ENCODE results near the gene PTGDR2. TPM values are rescaled to one million over a fixed set of nuclear protein-coding genes. Genes with fewer than 3 reads are reported as not detected.
A peak's percentile ranks its signal among the peaks of the same experiment; 100 is the strongest.

The PTGDR2 gene
- total RNA-seq, 1 donor from 2014 or later: 0.12 TPM

DNA sequence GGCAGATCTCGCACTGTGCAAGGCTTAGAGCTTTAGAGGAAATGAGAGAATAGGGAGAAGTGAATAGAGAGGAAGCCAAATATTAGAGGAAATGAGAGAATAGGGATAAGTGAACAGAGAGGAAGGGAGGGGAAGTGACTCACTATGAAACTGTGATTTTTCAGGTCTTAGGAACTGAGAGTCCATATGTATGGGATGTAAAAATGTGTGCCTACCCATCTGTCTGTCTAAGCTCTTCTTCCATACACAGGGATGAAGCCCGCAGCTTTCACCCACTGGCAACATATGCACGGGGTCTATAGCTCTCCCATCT lies 20.3 kb downstream of the PTGDR2 start:
- H3K27me3 Mint-ChIP-seq (ENCODE audit: low read depth): peaks cover 32% of the 10 kb centered on the region
- TF ChIP-seq, protein P1, sequence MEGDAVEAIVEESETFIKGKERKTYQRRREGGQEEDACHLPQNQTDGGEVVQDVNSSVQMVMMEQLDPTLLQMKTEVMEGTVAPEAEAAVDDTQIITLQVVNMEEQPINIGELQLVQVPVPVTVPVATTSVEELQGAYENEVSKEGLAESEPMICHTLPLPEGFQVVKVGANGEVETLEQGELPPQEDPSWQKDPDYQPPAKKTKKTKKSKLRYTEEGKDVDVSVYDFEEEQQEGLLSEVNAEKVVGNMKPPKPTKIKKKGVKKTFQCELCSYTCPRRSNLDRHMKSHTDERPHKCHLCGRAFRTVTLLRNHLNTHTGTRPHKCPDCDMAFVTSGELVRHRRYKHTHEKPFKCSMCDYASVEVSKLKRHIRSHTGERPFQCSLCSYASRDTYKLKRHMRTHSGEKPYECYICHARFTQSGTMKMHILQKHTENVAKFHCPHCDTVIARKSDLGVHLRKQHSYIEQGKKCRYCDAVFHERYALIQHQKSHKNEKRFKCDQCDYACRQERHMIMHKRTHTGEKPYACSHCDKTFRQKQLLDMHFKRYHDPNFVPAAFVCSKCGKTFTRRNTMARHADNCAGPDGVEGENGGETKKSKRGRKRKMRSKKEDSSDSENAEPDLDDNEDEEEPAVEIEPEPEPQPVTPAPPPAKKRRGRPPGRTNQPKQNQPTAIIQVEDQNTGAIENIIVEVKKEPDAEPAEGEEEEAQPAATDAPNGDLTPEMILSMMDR (IDR thresholded peaks at IDR 0.05): no peak
- peaks cover 12% of the 10 kb centered on the region for H3K4me1 Mint-ChIP-seq (ENCODE audit: low read depth)
- no peaks in the 10 kb centered on the region for H3K36me3 Mint-ChIP-seq (ENCODE audit: low read depth)
- H3K9me3 Mint-ChIP-seq (ENCODE audit: low read depth): no peaks in the 10 kb centered on the region
- H3K4me3 Mint-ChIP-seq (ENCODE audit: unreplicated experiment): no peak overlapping the region
- DNase-seq (ENCODE audit: low spot score): no peak
- no peak overlapping the region for H3K27ac Mint-ChIP-seq (ENCODE audit: unreplicated experiment)

DNA sequence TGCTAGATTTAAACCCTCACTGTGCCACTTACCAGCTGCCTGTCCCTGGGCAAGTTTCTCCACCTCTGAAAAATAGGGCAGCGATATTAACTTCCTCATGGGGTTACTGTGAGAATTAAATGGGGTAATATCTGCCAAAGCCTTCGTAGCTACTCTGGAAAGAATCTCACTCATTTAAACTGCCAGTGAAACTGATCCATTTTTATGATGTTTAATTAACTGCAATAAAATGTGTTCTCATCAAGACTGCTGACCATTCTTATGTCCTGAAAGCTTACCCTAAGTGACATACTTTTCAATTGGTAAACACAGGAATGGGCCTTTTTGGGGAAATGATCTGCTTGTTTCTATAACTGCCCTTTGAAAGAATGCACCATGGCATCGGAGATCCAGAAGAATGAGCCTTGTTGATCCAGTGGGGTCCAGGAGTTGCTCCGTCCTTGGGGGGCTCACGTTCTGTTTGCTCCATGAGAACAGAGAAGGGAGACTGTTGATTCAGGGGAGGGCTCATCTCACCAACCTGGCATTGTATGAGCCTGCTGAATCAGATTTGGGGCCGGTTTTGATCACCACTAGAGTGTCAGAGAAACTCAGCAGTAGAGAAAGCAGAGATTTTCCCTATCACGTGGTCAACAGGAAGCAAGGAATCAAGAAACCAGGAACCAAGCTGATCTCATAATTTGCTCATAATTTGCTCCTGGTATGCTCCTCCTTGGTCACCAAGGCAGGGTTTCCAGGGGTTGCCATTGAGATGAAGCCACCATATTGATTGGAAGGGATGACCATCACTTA lies 20.8 kb downstream of the PTGDR2 start:
- TF ChIP-seq, protein P1 (IDR thresholded peaks at IDR 0.05): no peak
- Mint-ChIP-seq H3K27ac (ENCODE audit: unreplicated experiment) (no peak overlapping the region), H3K4me1 (ENCODE audit: low read depth) (peaks cover 8% of the 10 kb centered on the region), H3K4me3 (ENCODE audit: unreplicated experiment) (no peak overlapping the region), H3K27me3 (ENCODE audit: low read depth) (peaks cover 32% of the 10 kb centered on the region), H3K36me3 (ENCODE audit: low read depth) (no peaks in the 10 kb centered on the region), H3K9me3 (ENCODE audit: low read depth) (no peaks in the 10 kb centered on the region)
- no peak for DNase-seq (ENCODE audit: low spot score)

DNA sequence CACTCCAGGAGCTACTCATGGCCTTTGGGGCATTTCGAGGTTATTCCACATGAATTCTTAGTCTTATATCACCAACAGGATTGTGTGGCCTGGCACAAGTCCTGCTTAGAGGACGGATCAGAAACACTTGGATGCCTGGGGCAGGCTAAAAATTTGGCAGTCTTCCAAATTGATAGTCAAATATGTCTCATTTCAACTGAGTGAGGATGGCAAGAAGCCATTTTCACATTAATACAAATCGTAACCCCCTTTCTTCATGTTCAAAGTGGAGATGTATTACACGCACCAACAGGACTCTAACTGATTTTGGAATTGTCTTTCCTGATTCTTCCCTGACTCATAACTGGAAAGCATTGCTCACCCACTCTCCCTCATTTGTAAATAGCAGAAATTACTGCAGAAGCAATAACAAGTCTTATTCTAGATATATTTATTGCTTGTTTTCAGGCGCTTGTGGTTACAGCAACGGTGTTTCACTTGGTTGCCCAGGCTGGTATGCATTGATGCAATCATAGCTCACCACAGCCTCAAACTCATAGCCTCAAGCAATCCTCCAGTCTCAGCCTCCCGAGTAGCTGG lies 24.2 kb downstream of the PTGDR2 start:
- Mint-ChIP-seq H3K4me3 (ENCODE audit: unreplicated experiment) (no peak overlapping the region), H3K9me3 (ENCODE audit: low read depth) (no peaks in the 10 kb centered on the region), H3K4me1 (ENCODE audit: low read depth) (peaks cover 4% of the 10 kb centered on the region), H3K27ac (ENCODE audit: unreplicated experiment) (no peak overlapping the region), H3K36me3 (ENCODE audit: low read depth) (no peaks in the 10 kb centered on the region), H3K27me3 (ENCODE audit: low read depth) (peaks cover 39% of the 10 kb centered on the region)
- DNase-seq (ENCODE audit: low spot score): no peak
- TF ChIP-seq, protein P1 (IDR thresholded peaks at IDR 0.05): no peak

DNA sequence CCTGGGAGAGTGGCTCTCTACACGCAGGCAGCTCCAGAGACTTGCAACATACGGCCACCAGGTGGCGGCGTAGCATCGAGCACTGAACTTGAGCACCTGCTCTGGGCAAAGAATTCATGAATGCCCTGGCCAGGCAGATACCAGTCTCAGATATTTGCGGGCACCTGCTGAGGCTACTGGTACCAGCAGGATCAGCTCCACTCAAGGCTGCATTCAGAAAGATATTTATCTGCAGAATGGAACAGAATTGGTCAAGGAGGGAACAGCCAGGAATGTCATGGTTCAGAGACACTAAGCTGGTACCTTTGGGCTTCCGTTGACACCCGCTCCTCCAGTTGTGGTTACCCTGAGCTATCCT lies 24.6 kb downstream of the PTGDR2 start:
- no peaks in the 10 kb centered on the region for H3K36me3 Mint-ChIP-seq (ENCODE audit: low read depth)
- TF ChIP-seq, protein P1 (IDR thresholded peaks at IDR 0.05): peak; percentile 97
- no peak for DNase-seq (ENCODE audit: low spot score)
- H3K27ac Mint-ChIP-seq (ENCODE audit: unreplicated experiment): no peak overlapping the region
- H3K4me1 Mint-ChIP-seq (ENCODE audit: low read depth): peaks cover 4% of the 10 kb centered on the region
- no peak overlapping the region for H3K4me3 Mint-ChIP-seq (ENCODE audit: unreplicated experiment)
- peaks cover 38% of the 10 kb centered on the region for H3K27me3 Mint-ChIP-seq (ENCODE audit: low read depth)
- H3K9me3 Mint-ChIP-seq (ENCODE audit: low read depth): no peaks in the 10 kb centered on the region

DNA sequence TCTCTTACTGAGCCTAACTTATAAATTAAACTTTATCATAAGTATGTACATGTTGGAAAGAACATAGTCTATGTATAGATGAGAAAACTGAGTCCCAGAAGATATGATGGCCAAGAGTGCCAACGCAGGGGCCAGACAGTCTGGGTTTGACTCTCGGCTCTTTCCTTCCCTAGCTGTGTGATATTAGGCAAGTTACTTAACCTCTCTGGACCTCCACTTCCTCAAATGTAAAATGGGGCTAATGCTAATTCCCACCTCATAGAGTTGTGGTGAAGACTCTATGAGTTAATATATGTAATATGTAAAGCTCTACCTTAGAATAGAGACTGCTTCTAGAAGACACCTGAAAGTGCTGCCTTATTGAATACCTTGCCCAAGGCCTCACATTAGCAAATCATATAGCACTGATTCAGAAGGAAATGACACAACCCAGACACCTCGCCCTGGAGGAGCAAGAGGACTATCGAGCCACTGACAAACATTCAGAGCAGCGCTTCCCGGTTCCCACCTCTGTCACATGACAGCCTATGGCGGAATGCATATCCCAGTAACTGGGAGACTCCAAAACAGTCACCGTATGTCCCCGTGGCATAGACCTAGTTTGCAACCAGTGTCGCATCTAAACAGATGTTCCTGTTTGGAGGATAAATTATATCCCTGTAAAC lies 25.1 kb downstream of the PTGDR2 start:
- peaks cover 4% of the 10 kb centered on the region for H3K4me1 Mint-ChIP-seq (ENCODE audit: low read depth)
- TF ChIP-seq, protein P1 (IDR thresholded peaks at IDR 0.05): no peak
- DNase-seq (ENCODE audit: low spot score): no peak
- no peak overlapping the region for H3K27ac Mint-ChIP-seq (ENCODE audit: unreplicated experiment)
- H3K36me3 Mint-ChIP-seq (ENCODE audit: low read depth): no peaks in the 10 kb centered on the region
- no peaks in the 10 kb centered on the region for H3K9me3 Mint-ChIP-seq (ENCODE audit: low read depth)
- H3K27me3 Mint-ChIP-seq (ENCODE audit: low read depth): peaks cover 37% of the 10 kb centered on the region
- H3K4me3 Mint-ChIP-seq (ENCODE audit: unreplicated experiment): no peak overlapping the region

All from chondrocyte (in vitro differentiated cells).